ENCODE measurements around the gene SLC30A2.

The SLC30A2 gene

DNA sequence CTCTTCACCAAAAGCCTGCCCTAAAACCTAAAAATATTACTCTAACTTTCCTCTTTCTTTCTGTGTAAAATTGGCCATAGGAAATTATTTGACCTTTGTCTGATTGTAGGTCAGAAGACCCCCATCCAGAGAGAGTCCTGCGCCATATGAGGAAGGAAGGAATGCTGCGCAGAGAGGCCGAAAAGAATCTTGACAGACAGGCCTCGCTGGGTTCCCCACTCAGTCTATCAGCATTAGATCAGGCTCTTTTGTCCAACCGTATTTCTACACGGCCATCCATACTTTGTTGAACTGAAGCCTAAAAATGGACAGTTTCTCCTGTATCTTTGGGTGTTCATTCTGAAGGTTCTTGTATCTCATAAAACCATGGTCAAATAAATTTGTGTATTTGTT is 4.3 kb upstream of the SLC30A2 start:
- no peak overlapping the region for H3K4me3 ChIP-seq (replicated peaks; ENCODE audit: low read depth, low read length)
- TF ChIP-seq, protein P1, sequence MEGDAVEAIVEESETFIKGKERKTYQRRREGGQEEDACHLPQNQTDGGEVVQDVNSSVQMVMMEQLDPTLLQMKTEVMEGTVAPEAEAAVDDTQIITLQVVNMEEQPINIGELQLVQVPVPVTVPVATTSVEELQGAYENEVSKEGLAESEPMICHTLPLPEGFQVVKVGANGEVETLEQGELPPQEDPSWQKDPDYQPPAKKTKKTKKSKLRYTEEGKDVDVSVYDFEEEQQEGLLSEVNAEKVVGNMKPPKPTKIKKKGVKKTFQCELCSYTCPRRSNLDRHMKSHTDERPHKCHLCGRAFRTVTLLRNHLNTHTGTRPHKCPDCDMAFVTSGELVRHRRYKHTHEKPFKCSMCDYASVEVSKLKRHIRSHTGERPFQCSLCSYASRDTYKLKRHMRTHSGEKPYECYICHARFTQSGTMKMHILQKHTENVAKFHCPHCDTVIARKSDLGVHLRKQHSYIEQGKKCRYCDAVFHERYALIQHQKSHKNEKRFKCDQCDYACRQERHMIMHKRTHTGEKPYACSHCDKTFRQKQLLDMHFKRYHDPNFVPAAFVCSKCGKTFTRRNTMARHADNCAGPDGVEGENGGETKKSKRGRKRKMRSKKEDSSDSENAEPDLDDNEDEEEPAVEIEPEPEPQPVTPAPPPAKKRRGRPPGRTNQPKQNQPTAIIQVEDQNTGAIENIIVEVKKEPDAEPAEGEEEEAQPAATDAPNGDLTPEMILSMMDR (IDR thresholded peaks at IDR 0.05; ENCODE audit: low read length, missing control alignments), result no peak
- no peak for DNase-seq (ENCODE audit: low read depth)

- DNase-seq (ENCODE audit: low read depth), result no peak
- TF ChIP-seq, protein P1 (IDR thresholded peaks at IDR 0.05; ENCODE audit: low read length, missing control alignments), result no peak
- no peak overlapping the region for H3K4me3 ChIP-seq (replicated peaks; ENCODE audit: low read depth, low read length)
Observed at GRCh38 chr1:26049531-26050247, 3.8 kb upstream of the SLC30A2 start.

DNA sequence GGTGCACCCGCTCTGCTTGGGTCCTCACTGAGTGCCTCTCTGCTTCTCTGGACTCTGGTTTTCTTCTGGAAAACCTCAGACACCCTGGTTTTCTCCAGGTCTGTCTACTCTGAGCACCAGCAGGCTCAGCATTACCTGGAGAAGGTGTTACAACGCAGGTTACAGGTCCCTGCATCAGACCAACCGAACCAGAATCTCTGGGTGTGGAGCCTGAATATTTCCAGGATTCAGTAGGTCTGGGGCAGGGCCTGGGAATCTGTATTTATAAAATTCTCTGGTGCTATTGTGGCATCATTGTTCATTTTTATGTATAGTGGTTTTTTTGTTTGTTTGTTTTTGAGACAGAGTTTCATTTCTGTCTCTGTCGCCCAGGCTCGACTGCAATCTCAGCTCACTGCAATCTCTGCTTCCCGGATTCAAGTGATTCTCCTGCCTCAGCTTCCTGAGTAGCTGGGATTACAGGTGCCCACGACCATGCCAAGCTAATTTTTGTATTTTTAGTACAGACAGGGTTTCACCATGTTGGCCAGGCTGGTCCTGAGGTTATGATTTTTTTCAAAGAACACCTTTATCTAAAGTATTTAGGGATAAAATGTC is 1.5 kb upstream of the SLC30A2 start:
- H3K4me3 ChIP-seq (replicated peaks; ENCODE audit: low read depth, low read length), result no peak overlapping the region
- no peak for DNase-seq (ENCODE audit: low read depth)
- TF ChIP-seq, protein P1 (IDR thresholded peaks at IDR 0.05; ENCODE audit: low read length, missing control alignments), result no peak

DNA sequence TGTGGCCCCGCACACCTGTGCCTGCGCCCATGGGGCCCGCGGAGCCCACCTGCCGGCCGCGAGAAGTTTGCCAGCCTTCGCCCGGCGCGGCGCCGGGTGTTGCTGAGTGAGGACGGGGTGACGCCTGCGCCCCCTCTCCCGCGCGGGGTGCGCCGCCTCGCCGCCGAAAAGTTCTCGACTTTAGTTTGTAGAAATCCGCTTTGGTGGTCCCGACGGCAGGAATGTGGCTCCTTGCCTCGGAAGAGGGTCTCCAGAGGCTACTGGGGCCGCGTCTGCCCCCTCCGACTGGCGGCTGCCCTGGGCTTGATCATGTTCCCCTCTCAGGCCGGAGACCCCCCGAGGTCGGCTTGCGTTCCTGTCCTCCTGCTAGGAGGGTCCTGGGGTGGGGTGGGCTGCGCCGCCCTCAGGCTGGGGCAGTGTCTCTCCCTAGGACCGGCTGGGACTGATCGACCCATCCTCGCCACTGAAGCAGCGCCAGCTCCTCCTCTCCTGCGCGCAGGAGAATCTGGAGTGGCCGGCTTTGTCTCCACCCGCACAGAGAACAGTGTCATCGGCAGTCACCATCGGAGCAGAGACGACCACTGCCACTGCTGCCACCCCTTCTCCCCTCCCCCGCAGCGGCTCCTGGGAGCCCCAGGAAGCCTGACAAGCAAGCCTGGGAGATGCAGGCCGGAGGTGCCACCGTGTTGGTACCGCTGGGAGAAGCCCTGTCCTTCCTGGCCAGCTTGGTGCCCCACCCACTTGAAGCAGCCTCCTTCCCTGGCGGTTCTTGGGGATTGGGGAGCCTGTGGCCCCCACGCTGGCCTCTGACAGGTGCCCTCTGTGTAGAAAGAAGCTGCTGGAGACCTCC is 553 bp upstream of the SLC30A2 start:
- TF ChIP-seq, protein P1 (IDR thresholded peaks at IDR 0.05; ENCODE audit: low read length, missing control alignments), result no peak
- no peak for DNase-seq (ENCODE audit: low read depth)
- H3K4me3 ChIP-seq (replicated peaks; ENCODE audit: low read depth, low read length), result no peak overlapping the region

- no peak overlapping the region for H3K4me3 ChIP-seq (replicated peaks; ENCODE audit: low read depth, low read length)
Observed at GRCh38 chr1:26044971-26045721, 772 bp downstream of the SLC30A2 start.

GRCh38 chr1:26044414-26044813 is 1.5 kb downstream of the SLC30A2 start:
- no peak for DNase-seq (ENCODE audit: low read depth)
- TF ChIP-seq, protein P1 (IDR thresholded peaks at IDR 0.05; ENCODE audit: low read length, missing control alignments), result no peak
- no peak overlapping the region for H3K4me3 ChIP-seq (replicated peaks; ENCODE audit: low read depth, low read length)

More at GRCh38 chr1:26044971-26045721, 772 bp downstream of the SLC30A2 start:
- DNase-seq (ENCODE audit: low read depth), result no peak
- TF ChIP-seq, protein P1 (IDR thresholded peaks at IDR 0.05; ENCODE audit: low read length, missing control alignments), result no peak

Measured in fibroblast of pulmonary artery (primary cell).